SK-N-SH (cell line): ENCODE data around the gene ZNF253.

ENCODE experiments used
- CHD2 ChIP-seq: fragments of 150-350 bp; IDR thresholded peaks from 2 replicates; pipeline ENCODE4 v1.6.1; 2018; ENCODE audit warnings: low read length; ENCODE audit not compliant: partially characterized antibody
- GATA2 ChIP-seq: sonication (generic); formaldehyde crosslinking; IDR thresholded peaks from 2 replicates; pipeline ENCODE4 v1.5.0; 2020; ENCODE audit warnings: mild to moderate bottlenecking, missing genetic modification reagents
- MXI1 ChIP-seq: IDR thresholded peaks from 2 replicates; pipeline ENCODE4 v1.6.1; 2012; ENCODE audit warnings: mild to moderate bottlenecking, low read depth, low read length, improper control_type of control experiment
- POLR2AphosphoS5 ChIP-seq: IDR thresholded peaks from 2 replicates; pipeline ENCODE4 v1.6.1; 2012; ENCODE audit warnings: low read depth, low read length
- RAD21 ChIP-seq: IDR thresholded peaks from 2 replicates; pipeline ENCODE4 v1.6.1; 2012; ENCODE audit warnings: mild to moderate bottlenecking, low read length
- SMC3 ChIP-seq: IDR thresholded peaks from 2 replicates; pipeline ENCODE4 v1.6.1; 2012; ENCODE audit warnings: low read depth, low read length, improper control_type of control experiment
- TF ChIP-seq, protein P1 (sequence below): fragments of 200-600 bp; sonication (generic); IDR thresholded peaks from 2 replicates; pipeline ENCODE4 v1.6.1; 2017; ENCODE audit warnings: antibody characterized with exemption, mild to moderate bottlenecking, moderate library complexity
- TF ChIP-seq, protein P2 (sequence below): IDR thresholded peaks from 2 replicates; pipeline ENCODE4 v1.4.0; 2012; ENCODE audit warnings: low read depth

DNA sequence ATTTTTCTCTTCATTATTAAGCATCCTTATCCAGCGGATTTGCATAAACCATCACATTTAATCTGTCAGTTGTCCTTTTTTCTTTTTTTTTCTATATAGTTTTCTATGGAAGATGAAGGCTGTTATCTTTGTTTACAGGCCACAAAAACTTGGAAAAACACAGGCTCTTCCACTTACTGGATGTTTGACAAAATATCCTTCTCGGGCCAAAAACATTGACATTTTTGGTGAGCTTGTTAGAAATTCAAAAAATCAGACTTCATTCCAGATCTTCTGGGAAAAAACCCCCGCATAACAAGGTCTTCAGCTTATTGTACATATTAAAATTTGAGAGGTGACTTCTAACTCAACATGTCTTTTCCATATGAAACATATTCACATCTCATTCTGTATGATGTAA lies 48.9 kb downstream of the ZNF253 start:
- TF ChIP-seq, protein P1, sequence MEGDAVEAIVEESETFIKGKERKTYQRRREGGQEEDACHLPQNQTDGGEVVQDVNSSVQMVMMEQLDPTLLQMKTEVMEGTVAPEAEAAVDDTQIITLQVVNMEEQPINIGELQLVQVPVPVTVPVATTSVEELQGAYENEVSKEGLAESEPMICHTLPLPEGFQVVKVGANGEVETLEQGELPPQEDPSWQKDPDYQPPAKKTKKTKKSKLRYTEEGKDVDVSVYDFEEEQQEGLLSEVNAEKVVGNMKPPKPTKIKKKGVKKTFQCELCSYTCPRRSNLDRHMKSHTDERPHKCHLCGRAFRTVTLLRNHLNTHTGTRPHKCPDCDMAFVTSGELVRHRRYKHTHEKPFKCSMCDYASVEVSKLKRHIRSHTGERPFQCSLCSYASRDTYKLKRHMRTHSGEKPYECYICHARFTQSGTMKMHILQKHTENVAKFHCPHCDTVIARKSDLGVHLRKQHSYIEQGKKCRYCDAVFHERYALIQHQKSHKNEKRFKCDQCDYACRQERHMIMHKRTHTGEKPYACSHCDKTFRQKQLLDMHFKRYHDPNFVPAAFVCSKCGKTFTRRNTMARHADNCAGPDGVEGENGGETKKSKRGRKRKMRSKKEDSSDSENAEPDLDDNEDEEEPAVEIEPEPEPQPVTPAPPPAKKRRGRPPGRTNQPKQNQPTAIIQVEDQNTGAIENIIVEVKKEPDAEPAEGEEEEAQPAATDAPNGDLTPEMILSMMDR = no peak
- TF ChIP-seq CHD2 = no peak
- no peak for TF ChIP-seq RAD21
- no peak for TF ChIP-seq GATA2
- no peak for TF ChIP-seq SMC3
- no peak for TF ChIP-seq POLR2AphosphoS5
- no peak for TF ChIP-seq MXI1
- TF ChIP-seq, protein P2, sequence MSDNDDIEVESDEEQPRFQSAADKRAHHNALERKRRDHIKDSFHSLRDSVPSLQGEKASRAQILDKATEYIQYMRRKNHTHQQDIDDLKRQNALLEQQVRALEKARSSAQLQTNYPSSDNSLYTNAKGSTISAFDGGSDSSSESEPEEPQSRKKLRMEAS = no peak
